GM23338 (cell line): ENCODE results near the gene TEKT5. TPM values are rescaled to one million over a fixed set of nuclear protein-coding genes. Genes with fewer than 3 reads are reported as not detected.

Experiments used
- ATAC-seq: fragments of 200-7000 bp; cut with Tn5 transposase; 3 replicates; pipeline ENCODE4 v1.9.1; 2020
- DNase-seq: peaks from one replicate; pipeline ENCODE4 v3.0.0-alpha.2; 2015; ENCODE audit warnings: low spot score
- H2AFZ ChIP-seq: fragments of 200-600 bp; sonication (generic); 2 replicates; pipeline ENCODE4 v1.8.0; 2016; ENCODE audit warnings: antibody characterized with exemption, mild to moderate bottlenecking, moderate library complexity
- H3F3A ChIP-seq: fragments of 200-600 bp; sonication (generic); replicated peaks from 2 replicates; pipeline ENCODE4 v1.8.0; 2017; ENCODE audit warnings: antibody characterized with exemption, mixed run types, low read depth
- H3K27ac ChIP-seq: fragments of 200-600 bp; sonication (generic); 2 replicates; pipeline ENCODE4 v1.6.1; 2016; ENCODE audit warnings: low read depth
- H3K27me3 ChIP-seq: fragments of 200-600 bp; sonication (generic); 2 replicates; pipeline ENCODE4 v1.8.0; 2016; ENCODE audit warnings: mild to moderate bottlenecking, mixed run types, moderate library complexity; ENCODE audit not compliant: insufficient read depth
- H3K36me3 ChIP-seq: fragments of 200-600 bp; sonication (generic); 2 replicates; pipeline ENCODE4 v1.8.0; 2016; ENCODE audit warnings: mild to moderate bottlenecking; ENCODE audit not compliant: insufficient read depth
- H3K4me1 ChIP-seq: fragments of 200-600 bp; sonication (generic); 2 replicates; pipeline ENCODE4 v1.8.0; 2016; ENCODE audit warnings: mild to moderate bottlenecking, moderate library complexity; ENCODE audit not compliant: insufficient read depth
- H3K4me2 ChIP-seq: fragments of 200-600 bp; sonication (generic); 2 replicates; pipeline ENCODE4 v1.7.1; 2017; ENCODE audit warnings: mixed run types
- H3K4me3 ChIP-seq: fragments of 200-600 bp; sonication (generic); 2 replicates; pipeline ENCODE4 v1.6.1; 2016; ENCODE audit warnings: mixed run types
- H3K79me2 ChIP-seq: fragments of 200-600 bp; sonication (generic); replicated peaks from 2 replicates; pipeline ENCODE4 v1.8.0; 2017; ENCODE audit warnings: mild to moderate bottlenecking; ENCODE audit not compliant: insufficient read depth
- H3K9me2 ChIP-seq: fragments of 200-600 bp; sonication (generic); 2 replicates; pipeline ENCODE4 v1.8.0; 2017; ENCODE audit not compliant: insufficient read depth
- H4K20me1 ChIP-seq: fragments of 200-600 bp; sonication (generic); replicated peaks from 2 replicates; pipeline ENCODE4 v1.8.0; 2017; ENCODE audit warnings: mild to moderate bottlenecking; ENCODE audit not compliant: insufficient read depth
- H3K27ac Mint-ChIP-seq: 2 replicates; pipeline ENCODE4 v1.8.0; 2020; ENCODE audit warnings: inconsistent platforms, mild to moderate bottlenecking, moderate library complexity, mixed read lengths
- H3K27me3 Mint-ChIP-seq: 3 replicates; pipeline ENCODE4 v1.8.0; 2022; ENCODE audit warnings: low read depth, mild to moderate bottlenecking, moderate library complexity, mixed read lengths, inconsistent platforms; ENCODE audit not compliant: insufficient read depth, poor library complexity
- H3K36me3 Mint-ChIP-seq: 3 replicates; pipeline ENCODE4 v1.8.0; 2021; ENCODE audit warnings: low read depth, mild to moderate bottlenecking, inconsistent platforms, moderate library complexity, mixed read lengths
- H3K4me1 Mint-ChIP-seq: 3 replicates; pipeline ENCODE4 v1.8.0; 2020; ENCODE audit warnings: mild to moderate bottlenecking, inconsistent platforms, mixed read lengths
- H3K4me3 Mint-ChIP-seq: 3 replicates; pipeline ENCODE4 v1.8.0; 2021; ENCODE audit warnings: moderate library complexity, mild to moderate bottlenecking, inconsistent platforms, mixed read lengths
- H3K9me3 Mint-ChIP-seq: 3 replicates; pipeline ENCODE4 v1.8.0; 2020; ENCODE audit warnings: moderate library complexity, mild to moderate bottlenecking, inconsistent platforms, mixed read lengths
- CREB1 ChIP-seq: fragments of 250-450 bp; sonication (Bioruptor Pico); IDR thresholded peaks from 2 replicates; pipeline ENCODE4 v1.5.0; 2020; ENCODE audit warnings: low read depth, mild to moderate bottlenecking, moderate library complexity
- EZH2 ChIP-seq: fragments of 200-600 bp; sonication (generic); IDR thresholded peaks from one replicate; pipeline ENCODE4 v1.8.0; 2017; ENCODE audit warnings: antibody characterized with exemption, mild to moderate bottlenecking, low read depth; ENCODE audit not compliant: unreplicated experiment
- JUNB ChIP-seq: IDR thresholded peaks from one replicate; pipeline ENCODE4 v1.6.1; 2016; ENCODE audit warnings: antibody characterized with exemption; ENCODE audit not compliant: unreplicated experiment
- NANOG ChIP-seq: IDR thresholded peaks from 2 replicates; pipeline ENCODE4 v1.6.1; 2016; ENCODE audit warnings: antibody characterized with exemption, borderline replicate concordance
- POLR2AphosphoS5 ChIP-seq: IDR thresholded peaks from 2 replicates; pipeline ENCODE4 v1.6.1; 2016; ENCODE audit warnings: antibody characterized with exemption, low read depth
- STAT1 ChIP-seq: IDR thresholded peaks from one replicate; pipeline ENCODE4 v1.6.1; 2016; ENCODE audit warnings: antibody characterized with exemption; ENCODE audit not compliant: unreplicated experiment
- ZNF114 ChIP-seq: fragments of 250-450 bp; sonication (Bioruptor Pico); IDR thresholded peaks from 2 replicates; pipeline ENCODE4 v1.5.0; 2020; ENCODE audit warnings: mild to moderate bottlenecking, moderate library complexity
- ZNF331 ChIP-seq: fragments of 250-450 bp; sonication (Bioruptor Pico); IDR thresholded peaks from 2 replicates; pipeline ENCODE4 v1.5.0; 2020; ENCODE audit warnings: low read depth, mild to moderate bottlenecking, moderate library complexity
- polyA plus RNA-seq: library from polyadenylated mRNA; unstranded; fragments of >200 nt; fragmentation: Nextera tagmentation; extraction: Ambion mirVana; gene quantifications from 2 replicates; pipeline ENCODE4 v1.2.1, GENCODE V29; 2016
- total RNA-seq: library from RNA; depleted of rRNA; stranded (reverse); fragments of >200 nt; shearing (Covaris generic); gene quantifications from 2 replicates; pipeline ENCODE4 v1.2.3, GENCODE V29; 2014
- TF ChIP-seq, protein P1 (sequence below): IDR thresholded peaks from one replicate; pipeline ENCODE4 v1.6.1; 2018; ENCODE audit warnings: antibody characterized with exemption; ENCODE audit not compliant: unreplicated experiment
- TF ChIP-seq, protein P2 (sequence below), 2 experiments: fragments of 200-600 bp in 1 of 2; sonication (generic) in 1 of 2; conservative IDR thresholded peaks; 2 replicates each; pipeline versions ENCODE4 v1.5.1 to v1.6.1; 2016 to 2017; ENCODE audit warnings: antibody characterized with exemption in 2 of 2, low read depth in 2 of 2, mild to moderate bottlenecking in 2 of 2, moderate library complexity in 1 of 2
- TF ChIP-seq, protein P3 (sequence below): fragments of 250-450 bp; sonication (Bioruptor Pico); IDR thresholded peaks from 2 replicates; pipeline ENCODE4 v1.5.0; 2020; ENCODE audit warnings: mild to moderate bottlenecking, moderate library complexity
- TF ChIP-seq, protein P4 (sequence below): IDR thresholded peaks from 2 replicates; pipeline ENCODE4 v1.6.1; 2016; ENCODE audit warnings: antibody characterized with exemption

Gene TEKT5
- total and polyA plus RNA-seq, 2 experiments from 2014 or later: 0.52 TPM; not detected in 1

DNA sequence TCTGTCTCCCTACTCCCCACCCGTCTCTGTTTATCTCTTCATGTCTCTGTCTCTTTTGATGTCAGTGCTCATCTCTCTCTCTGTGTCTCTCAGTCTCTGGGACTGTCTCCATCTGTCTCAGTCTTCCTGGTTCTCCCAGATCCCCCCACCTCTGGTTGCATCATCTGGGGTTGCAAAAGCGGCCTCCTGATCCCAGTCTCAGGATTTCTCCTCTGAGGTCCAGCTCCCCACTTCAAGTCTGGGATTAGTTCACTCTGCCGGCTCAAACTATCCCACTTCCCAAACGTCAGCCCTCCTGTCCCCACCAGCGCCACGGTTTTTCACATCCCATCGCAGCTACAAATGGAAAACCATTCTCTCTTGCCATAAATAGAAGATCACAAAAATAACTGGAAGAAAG lies 9.0 kb downstream of the TEKT5 start:
- Histone ChIP-seq H3K36me3 (no peaks in the 10 kb centered on the region), H4K20me1 (no peaks in the 10 kb centered on the region), H3K4me2 (no peak overlapping the region), H2AFZ (no peak overlapping the region), H3K4me1 (no peaks in the 10 kb centered on the region), H3F3A (no peaks in the 10 kb centered on the region), H3K27me3 (no peaks in the 10 kb centered on the region), H3K27ac (no peak overlapping the region), H3K79me2 (no peaks in the 10 kb centered on the region), H3K9me2 (no peaks in the 10 kb centered on the region), H3K4me3 (no peak overlapping the region)
- Mint-ChIP-seq H3K9me3 (no peaks in the 10 kb centered on the region; the same call in 2 of the 3 replicates), H3K4me1 (no peaks in the 10 kb centered on the region; the same call in 1 of the 3 replicates), H3K27ac (no peak overlapping the region), H3K36me3 (no peaks in the 10 kb centered on the region), H3K27me3 (peaks cover 11% of the 10 kb centered on the region), H3K4me3 (no peak overlapping the region)
- DNase-seq (no peak), ATAC-seq (no peak)
- TF ChIP-seq ZNF114 (CRISPR knock-in tag) (no peak), NANOG (no peak), STAT1 (no peak), CREB1 (CRISPR knock-in tag) (no peak), POLR2AphosphoS5 (no peak), EZH2 (no peak), ZNF331 (no peak), JUNB (no peak)
- TF ChIP-seq, protein P1, sequence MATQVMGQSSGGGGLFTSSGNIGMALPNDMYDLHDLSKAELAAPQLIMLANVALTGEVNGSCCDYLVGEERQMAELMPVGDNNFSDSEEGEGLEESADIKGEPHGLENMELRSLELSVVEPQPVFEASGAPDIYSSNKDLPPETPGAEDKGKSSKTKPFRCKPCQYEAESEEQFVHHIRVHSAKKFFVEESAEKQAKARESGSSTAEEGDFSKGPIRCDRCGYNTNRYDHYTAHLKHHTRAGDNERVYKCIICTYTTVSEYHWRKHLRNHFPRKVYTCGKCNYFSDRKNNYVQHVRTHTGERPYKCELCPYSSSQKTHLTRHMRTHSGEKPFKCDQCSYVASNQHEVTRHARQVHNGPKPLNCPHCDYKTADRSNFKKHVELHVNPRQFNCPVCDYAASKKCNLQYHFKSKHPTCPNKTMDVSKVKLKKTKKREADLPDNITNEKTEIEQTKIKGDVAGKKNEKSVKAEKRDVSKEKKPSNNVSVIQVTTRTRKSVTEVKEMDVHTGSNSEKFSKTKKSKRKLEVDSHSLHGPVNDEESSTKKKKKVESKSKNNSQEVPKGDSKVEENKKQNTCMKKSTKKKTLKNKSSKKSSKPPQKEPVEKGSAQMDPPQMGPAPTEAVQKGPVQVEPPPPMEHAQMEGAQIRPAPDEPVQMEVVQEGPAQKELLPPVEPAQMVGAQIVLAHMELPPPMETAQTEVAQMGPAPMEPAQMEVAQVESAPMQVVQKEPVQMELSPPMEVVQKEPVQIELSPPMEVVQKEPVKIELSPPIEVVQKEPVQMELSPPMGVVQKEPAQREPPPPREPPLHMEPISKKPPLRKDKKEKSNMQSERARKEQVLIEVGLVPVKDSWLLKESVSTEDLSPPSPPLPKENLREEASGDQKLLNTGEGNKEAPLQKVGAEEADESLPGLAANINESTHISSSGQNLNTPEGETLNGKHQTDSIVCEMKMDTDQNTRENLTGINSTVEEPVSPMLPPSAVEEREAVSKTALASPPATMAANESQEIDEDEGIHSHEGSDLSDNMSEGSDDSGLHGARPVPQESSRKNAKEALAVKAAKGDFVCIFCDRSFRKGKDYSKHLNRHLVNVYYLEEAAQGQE: no peak
- TF ChIP-seq, protein P2, sequence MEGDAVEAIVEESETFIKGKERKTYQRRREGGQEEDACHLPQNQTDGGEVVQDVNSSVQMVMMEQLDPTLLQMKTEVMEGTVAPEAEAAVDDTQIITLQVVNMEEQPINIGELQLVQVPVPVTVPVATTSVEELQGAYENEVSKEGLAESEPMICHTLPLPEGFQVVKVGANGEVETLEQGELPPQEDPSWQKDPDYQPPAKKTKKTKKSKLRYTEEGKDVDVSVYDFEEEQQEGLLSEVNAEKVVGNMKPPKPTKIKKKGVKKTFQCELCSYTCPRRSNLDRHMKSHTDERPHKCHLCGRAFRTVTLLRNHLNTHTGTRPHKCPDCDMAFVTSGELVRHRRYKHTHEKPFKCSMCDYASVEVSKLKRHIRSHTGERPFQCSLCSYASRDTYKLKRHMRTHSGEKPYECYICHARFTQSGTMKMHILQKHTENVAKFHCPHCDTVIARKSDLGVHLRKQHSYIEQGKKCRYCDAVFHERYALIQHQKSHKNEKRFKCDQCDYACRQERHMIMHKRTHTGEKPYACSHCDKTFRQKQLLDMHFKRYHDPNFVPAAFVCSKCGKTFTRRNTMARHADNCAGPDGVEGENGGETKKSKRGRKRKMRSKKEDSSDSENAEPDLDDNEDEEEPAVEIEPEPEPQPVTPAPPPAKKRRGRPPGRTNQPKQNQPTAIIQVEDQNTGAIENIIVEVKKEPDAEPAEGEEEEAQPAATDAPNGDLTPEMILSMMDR (conservative IDR thresholded peaks at IDR 0.05; ENCODE audit: low read depth in 2 of 2): no peak
- TF ChIP-seq, protein P3, sequence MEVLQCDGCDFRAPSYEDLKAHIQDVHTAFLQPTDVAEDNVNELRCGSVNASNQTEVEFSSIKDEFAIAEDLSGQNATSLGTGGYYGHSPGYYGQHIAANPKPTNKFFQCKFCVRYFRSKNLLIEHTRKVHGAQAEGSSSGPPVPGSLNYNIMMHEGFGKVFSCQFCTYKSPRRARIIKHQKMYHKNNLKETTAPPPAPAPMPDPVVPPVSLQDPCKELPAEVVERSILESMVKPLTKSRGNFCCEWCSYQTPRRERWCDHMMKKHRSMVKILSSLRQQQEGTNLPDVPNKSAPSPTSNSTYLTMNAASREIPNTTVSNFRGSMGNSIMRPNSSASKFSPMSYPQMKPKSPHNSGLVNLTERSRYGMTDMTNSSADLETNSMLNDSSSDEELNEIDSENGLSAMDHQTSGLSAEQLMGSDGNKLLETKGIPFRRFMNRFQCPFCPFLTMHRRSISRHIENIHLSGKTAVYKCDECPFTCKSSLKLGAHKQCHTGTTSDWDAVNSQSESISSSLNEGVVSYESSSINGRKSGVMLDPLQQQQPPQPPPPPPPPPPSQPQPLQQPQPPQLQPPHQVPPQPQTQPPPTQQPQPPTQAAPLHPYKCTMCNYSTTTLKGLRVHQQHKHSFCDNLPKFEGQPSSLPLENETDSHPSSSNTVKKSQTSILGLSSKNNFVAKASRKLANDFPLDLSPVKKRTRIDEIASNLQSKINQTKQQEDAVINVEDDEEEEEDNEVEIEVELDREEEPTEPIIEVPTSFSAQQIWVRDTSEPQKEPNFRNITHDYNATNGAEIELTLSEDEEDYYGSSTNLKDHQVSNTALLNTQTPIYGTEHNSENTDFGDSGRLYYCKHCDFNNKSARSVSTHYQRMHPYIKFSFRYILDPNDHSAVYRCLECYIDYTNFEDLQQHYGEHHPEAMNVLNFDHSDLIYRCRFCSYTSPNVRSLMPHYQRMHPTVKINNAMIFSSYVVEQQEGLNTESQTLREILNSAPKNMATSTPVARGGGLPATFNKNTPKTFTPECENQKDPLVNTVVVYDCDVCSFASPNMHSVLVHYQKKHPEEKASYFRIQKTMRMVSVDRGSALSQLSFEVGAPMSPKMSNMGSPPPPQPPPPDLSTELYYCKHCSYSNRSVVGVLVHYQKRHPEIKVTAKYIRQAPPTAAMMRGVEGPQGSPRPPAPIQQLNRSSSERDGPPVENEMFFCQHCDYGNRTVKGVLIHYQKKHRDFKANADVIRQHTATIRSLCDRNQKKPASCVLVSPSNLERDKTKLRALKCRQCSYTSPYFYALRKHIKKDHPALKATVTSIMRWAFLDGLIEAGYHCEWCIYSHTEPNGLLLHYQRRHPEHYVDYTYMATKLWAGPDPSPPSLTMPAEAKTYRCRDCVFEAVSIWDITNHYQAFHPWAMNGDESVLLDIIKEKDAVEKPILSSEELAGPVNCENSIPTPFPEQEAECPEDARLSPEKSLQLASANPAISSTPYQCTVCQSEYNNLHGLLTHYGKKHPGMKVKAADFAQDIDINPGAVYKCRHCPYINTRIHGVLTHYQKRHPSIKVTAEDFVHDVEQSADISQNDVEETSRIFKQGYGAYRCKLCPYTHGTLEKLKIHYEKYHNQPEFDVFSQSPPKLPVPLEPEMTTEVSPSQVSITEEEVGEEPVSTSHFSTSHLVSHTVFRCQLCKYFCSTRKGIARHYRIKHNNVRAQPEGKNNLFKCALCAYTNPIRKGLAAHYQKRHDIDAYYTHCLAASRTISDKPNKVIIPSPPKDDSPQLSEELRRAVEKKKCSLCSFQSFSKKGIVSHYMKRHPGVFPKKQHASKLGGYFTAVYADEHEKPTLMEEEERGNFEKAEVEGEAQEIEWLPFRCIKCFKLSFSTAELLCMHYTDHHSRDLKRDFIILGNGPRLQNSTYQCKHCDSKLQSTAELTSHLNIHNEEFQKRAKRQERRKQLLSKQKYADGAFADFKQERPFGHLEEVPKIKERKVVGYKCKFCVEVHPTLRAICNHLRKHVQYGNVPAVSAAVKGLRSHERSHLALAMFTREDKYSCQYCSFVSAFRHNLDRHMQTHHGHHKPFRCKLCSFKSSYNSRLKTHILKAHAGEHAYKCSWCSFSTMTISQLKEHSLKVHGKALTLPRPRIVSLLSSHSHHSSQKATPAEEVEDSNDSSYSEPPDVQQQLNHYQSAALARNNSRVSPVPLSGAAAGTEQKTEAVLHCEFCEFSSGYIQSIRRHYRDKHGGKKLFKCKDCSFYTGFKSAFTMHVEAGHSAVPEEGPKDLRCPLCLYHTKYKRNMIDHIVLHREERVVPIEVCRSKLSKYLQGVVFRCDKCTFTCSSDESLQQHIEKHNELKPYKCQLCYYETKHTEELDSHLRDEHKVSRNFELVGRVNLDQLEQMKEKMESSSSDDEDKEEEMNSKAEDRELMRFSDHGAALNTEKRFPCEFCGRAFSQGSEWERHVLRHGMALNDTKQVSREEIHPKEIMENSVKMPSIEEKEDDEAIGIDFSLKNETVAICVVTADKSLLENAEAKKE (CRISPR knock-in tag): no peak
- TF ChIP-seq, protein P4, sequence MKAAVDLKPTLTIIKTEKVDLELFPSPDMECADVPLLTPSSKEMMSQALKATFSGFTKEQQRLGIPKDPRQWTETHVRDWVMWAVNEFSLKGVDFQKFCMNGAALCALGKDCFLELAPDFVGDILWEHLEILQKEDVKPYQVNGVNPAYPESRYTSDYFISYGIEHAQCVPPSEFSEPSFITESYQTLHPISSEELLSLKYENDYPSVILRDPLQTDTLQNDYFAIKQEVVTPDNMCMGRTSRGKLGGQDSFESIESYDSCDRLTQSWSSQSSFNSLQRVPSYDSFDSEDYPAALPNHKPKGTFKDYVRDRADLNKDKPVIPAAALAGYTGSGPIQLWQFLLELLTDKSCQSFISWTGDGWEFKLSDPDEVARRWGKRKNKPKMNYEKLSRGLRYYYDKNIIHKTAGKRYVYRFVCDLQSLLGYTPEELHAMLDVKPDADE: no peak
